IgD-negative memory B cell (primary cell): Measurements from ENCODE around the gene BMERB1. TPM values are rescaled to one million over a fixed set of nuclear protein-coding genes. Genes with fewer than 3 reads are reported as not detected.
"Not testable (repeated sequence)": the region's sequence is repeated elsewhere in the genome, so short reads cannot be mapped to it uniquely, and the experiment has no call there.

ENCODE experiments used
- H3K27ac Mint-ChIP-seq, 3 donors: one replicate each; pipeline ENCODE4 v1.8.0; 2020 to 2022; ENCODE audit warnings: mild to moderate bottlenecking in 3 of 3, mixed read lengths in 3 of 3, moderate library complexity in 1 of 3
- H3K27me3 Mint-ChIP-seq: one replicate; pipeline ENCODE4 v1.8.0; 2021; ENCODE audit warnings: mixed read lengths
- H3K36me3 Mint-ChIP-seq: one replicate; pipeline ENCODE4 v1.8.0; 2020; ENCODE audit warnings: mild to moderate bottlenecking, mixed read lengths
- H3K4me1 Mint-ChIP-seq, 3 donors: one replicate each; pipeline ENCODE4 v1.8.0; 2020 to 2022; ENCODE audit warnings: mixed read lengths in 3 of 3, mild to moderate bottlenecking in 1 of 3
- H3K4me3 Mint-ChIP-seq, 4 donors: one replicate each; pipeline ENCODE4 v1.8.0; 2020 to 2022; ENCODE audit warnings: mild to moderate bottlenecking in 4 of 4, mixed read lengths in 4 of 4, moderate library complexity in 3 of 4
- H3K9me3 Mint-ChIP-seq, 3 donors: one replicate each; pipeline ENCODE4 v1.8.0; 2020 to 2021; ENCODE audit warnings: mixed read lengths in 3 of 3, mild to moderate bottlenecking in 1 of 3
- polyA plus RNA-seq: library from polyadenylated mRNA; unstranded; fragments of 300-500 nt; fragmentation: Illumina TruSeq; gene quantifications from one replicate; pipeline ENCODE4 v1.2.3, GENCODE V29; 2021

BMERB1 gene
- polyA plus RNA-seq, 1 donor from 2014 or later = 4.2 TPM

GRCh38 chr16:15547768-15548096, 113.3 kb downstream of the BMERB1 start:
- H3K36me3 Mint-ChIP-seq = no peaks in the 10 kb centered on the region
- no peak overlapping the region for H3K27ac Mint-ChIP-seq
- peaks cover 0 to 7% (median 0%) of the 10 kb centered on the region in 3 donors for H3K9me3 Mint-ChIP-seq
- no peaks in the 10 kb centered on the region for H3K27me3 Mint-ChIP-seq
- peak overlapping the region in 1 of 4 donors; percentile 33 for H3K4me3 Mint-ChIP-seq
- peaks cover 0 to 5% (median 4%) of the 10 kb centered on the region in 3 donors for H3K4me1 Mint-ChIP-seq

DNA sequence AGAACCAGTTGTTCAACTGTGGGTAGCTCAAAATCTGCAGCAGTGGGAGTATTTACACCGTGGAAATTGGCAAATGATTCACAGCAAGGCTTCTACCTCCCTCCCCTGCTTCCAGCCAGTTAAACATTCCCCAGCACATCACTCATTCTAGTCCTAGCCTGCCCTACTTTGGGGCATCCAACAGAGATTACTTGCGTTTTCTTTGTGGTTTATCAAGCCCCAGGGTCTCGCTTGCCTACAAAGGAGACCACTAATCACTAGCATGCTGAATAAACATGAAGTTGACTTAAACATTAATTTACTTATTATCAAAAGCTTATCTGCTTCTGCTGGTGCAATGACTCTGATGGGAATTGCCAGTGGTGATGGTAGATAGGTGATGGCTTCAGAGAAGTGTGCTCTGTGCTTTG, 114.1 kb downstream of the BMERB1 start:
- Mint-ChIP-seq H3K27ac (no peak overlapping the region), H3K9me3 (peaks cover 0 to 7% (median 0%) of the 10 kb centered on the region in 3 donors), H3K4me1 (peaks cover 0 to 5% (median 4%) of the 10 kb centered on the region in 3 donors), H3K36me3 (no peaks in the 10 kb centered on the region), H3K4me3 (peak overlapping the region in 1 of 4 donors; percentile 20), H3K27me3 (no peaks in the 10 kb centered on the region)

- no peaks in the 10 kb centered on the region for H3K9me3 Mint-ChIP-seq
- H3K4me1 Mint-ChIP-seq = peaks cover 0 to 5% (median 4%) of the 10 kb centered on the region in 3 donors
- no peaks in the 10 kb centered on the region for H3K36me3 Mint-ChIP-seq
- H3K27me3 Mint-ChIP-seq = no peaks in the 10 kb centered on the region
- no peak overlapping the region for H3K4me3 Mint-ChIP-seq
- H3K27ac Mint-ChIP-seq = no peak overlapping the region
These were observed 118.1 kb downstream of the BMERB1 start for GRCh38 chr16:15552507-15552906.

GRCh38 chr16:15553313-15554088, 119.1 kb downstream of the BMERB1 start:
- H3K4me1 Mint-ChIP-seq = peaks cover 0 to 5% (median 4%) of the 10 kb centered on the region in 3 donors
- H3K4me3 Mint-ChIP-seq = no peak overlapping the region
- no peaks in the 10 kb centered on the region for H3K9me3 Mint-ChIP-seq
- H3K27ac Mint-ChIP-seq = no peak overlapping the region
- no peaks in the 10 kb centered on the region for H3K36me3 Mint-ChIP-seq
- H3K27me3 Mint-ChIP-seq = peaks cover 2% of the 10 kb centered on the region

DNA sequence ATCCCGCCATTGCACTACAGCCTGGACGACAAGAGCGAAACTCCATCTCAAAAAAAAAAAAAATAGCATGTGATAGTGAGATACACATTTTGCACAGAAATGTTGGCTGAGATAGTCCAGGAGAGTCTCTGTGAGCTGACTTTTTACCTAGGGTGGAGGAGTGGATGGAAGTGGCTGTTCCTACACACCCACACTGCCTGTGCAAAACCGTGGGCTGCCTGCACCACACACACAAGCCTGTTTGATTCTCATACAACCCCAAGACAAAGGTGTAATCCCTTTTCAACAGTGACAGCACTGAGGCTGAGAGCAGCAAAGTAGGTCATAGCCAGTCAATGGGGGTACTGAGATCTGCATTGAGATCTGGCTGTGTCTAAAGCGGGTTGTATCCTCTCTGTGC, 121.7 kb downstream of the BMERB1 start:
- peaks cover 2% of the 10 kb centered on the region for H3K27me3 Mint-ChIP-seq
- H3K36me3 Mint-ChIP-seq = no peaks in the 10 kb centered on the region
- H3K27ac Mint-ChIP-seq = peak overlapping the region in 1 of 3 donors; percentile 31
- no peaks in the 10 kb centered on the region for H3K9me3 Mint-ChIP-seq
- peaks cover 0 to 2% (median 0%) of the 10 kb centered on the region in 3 donors for H3K4me1 Mint-ChIP-seq
- no peak overlapping the region for H3K4me3 Mint-ChIP-seq

- H3K4me3 Mint-ChIP-seq = peak overlapping the region in 1 of 4 donors; percentile 8
- H3K9me3 Mint-ChIP-seq = no peaks in the 10 kb centered on the region
- H3K36me3 Mint-ChIP-seq = no peaks in the 10 kb centered on the region
- no peaks in the 10 kb centered on the region for H3K4me1 Mint-ChIP-seq
- peaks cover 2% of the 10 kb centered on the region for H3K27me3 Mint-ChIP-seq
- H3K27ac Mint-ChIP-seq = no peak overlapping the region
These were observed 122.9 kb downstream of the BMERB1 start for GRCh38 chr16:15557258-15557657.

GRCh38 chr16:15559176-15559575, 124.8 kb downstream of the BMERB1 start:
- no peaks in the 10 kb centered on the region for H3K36me3 Mint-ChIP-seq
- H3K4me1 Mint-ChIP-seq = peaks cover 0 to 3% (median 0%) of the 10 kb centered on the region in 3 donors
- H3K27me3 Mint-ChIP-seq = peaks cover 2% of the 10 kb centered on the region
- no peak overlapping the region for H3K27ac Mint-ChIP-seq
- H3K9me3 Mint-ChIP-seq = peaks cover 0 to 2% (median 0%) of the 10 kb centered on the region in 3 donors
- H3K4me3 Mint-ChIP-seq = no peak overlapping the region

GRCh38 chr16:15564604-15565339, 130.4 kb downstream of the BMERB1 start:
- Mint-ChIP-seq H3K36me3 (no peaks in the 10 kb centered on the region), H3K27me3 (no peaks in the 10 kb centered on the region), H3K9me3 (peaks cover 0 to 2% (median 0%) of the 10 kb centered on the region in 3 donors), H3K27ac (no peak overlapping the region), H3K4me1 (peaks cover 0 to 3% (median 2%) of the 10 kb centered on the region in 3 donors), H3K4me3 (no peak overlapping the region)

GRCh38 chr16:15566095-15566494, 131.7 kb downstream of the BMERB1 start:
- H3K27me3 Mint-ChIP-seq = no peaks in the 10 kb centered on the region
- H3K9me3 Mint-ChIP-seq = peaks cover 0 to 5% (median 0%) of the 10 kb centered on the region in 3 donors
- H3K4me1 Mint-ChIP-seq = peaks cover 0 to 3% (median 2%) of the 10 kb centered on the region in 3 donors
- no peak overlapping the region for H3K27ac Mint-ChIP-seq
- no peaks in the 10 kb centered on the region for H3K36me3 Mint-ChIP-seq
- H3K4me3 Mint-ChIP-seq = no peak overlapping the region

- Mint-ChIP-seq H3K36me3 (no peaks in the 10 kb centered on the region), H3K4me1 (peaks cover 0 to 3% (median 2%) of the 10 kb centered on the region in 3 donors), H3K4me3 (no peak overlapping the region), H3K27me3 (no peaks in the 10 kb centered on the region), H3K9me3 (peaks cover 0 to 12% (median 11%) of the 10 kb centered on the region in 3 donors), H3K27ac (no peak overlapping the region)
These were observed 133.4 kb downstream of the BMERB1 start for GRCh38 chr16:15567823-15568222.

DNA sequence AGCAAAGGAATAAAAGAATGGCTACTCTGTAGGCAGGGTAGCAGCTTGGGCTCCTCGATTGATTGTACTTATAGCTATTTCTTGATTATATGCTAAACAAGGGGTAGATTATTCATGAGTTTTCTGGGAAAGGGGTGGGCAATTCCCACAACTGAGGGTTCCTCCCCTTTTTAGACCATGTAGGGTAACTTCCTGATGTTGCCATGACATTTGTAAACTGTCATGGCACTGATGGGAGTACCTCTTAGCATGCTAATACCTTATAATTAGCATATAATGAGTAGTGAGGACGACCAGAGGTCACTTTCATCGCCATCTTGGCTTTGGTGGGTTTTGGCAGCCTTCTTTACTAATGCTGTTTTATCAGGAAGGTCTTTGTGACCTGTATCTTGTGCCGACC, 136.3 kb downstream of the BMERB1 start:
- H3K4me3 Mint-ChIP-seq = peak overlapping the region in 1 of 4 donors; percentile 35

DNA sequence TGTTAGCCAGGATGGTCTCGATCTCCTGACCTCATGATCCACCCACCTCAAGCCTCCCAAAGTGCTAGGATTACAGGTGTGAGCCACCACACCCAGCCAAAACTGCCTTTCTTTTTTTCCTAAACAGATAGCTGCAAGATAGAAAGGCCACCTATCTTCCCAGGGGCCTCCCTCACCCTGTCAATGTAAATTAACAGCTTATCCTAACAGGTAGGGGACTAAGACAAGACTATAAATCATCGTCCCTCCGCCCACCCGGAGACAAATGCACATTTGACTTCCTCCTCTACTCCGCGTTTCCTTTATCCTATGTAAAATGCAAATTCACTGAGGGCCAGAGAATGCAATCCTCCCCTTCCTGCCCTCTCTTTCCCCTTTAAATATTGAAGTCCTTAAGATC, 137.2 kb downstream of the BMERB1 start:
- no peak overlapping the region for H3K4me3 Mint-ChIP-seq
- peaks cover 0 to 3% (median 0%) of the 10 kb centered on the region in 3 donors for H3K4me1 Mint-ChIP-seq
- H3K36me3 Mint-ChIP-seq = peaks cover 5% of the 10 kb centered on the region
- peaks cover 2 to 12% (median 10%) of the 10 kb centered on the region in 3 donors for H3K9me3 Mint-ChIP-seq
- H3K27me3 Mint-ChIP-seq = no peaks in the 10 kb centered on the region
- no peak overlapping the region for H3K27ac Mint-ChIP-seq

More for the DNA sequence above, 136.3 kb downstream of the BMERB1 start:
- not testable (repeated sequence) for H3K27ac Mint-ChIP-seq, H3K36me3 Mint-ChIP-seq, H3K27me3 Mint-ChIP-seq, H3K4me1 Mint-ChIP-seq
- peaks cover 2 to 12% (median 10%) of the 10 kb centered on the region in 3 donors for H3K9me3 Mint-ChIP-seq

DNA sequence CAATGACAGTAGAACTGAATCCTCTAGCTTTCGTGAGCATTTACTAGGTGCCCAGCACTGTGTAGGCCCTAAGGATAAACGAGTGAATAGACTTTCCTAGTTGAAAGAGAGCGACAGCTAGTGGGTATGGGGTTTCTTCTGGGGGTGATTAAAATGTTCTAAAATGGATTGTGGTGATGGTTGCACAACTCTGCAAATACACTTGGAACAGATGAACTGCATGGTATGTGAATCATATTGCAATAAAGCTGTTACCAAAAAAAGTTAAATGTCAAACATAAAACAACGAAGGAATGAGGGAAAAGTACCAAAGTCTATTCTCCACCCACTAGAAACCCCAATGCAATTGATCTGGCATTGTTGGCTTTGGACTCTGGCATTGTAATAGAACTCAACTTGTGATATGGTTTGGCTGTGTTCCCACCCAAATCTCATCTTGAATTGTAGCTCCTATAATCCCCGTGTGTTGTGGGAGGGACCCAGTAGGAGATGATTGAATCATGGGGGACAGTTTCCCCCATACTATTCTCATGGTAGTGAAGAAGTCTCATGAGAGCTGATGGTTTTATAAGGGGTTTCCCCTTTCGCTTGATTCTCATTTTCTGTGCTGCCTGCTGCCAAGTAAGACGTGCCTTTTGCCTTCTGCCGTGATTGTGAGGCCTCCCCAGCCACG, 138.1 kb downstream of the BMERB1 start:
- H3K36me3 Mint-ChIP-seq = peaks cover 5% of the 10 kb centered on the region
- H3K4me1 Mint-ChIP-seq = peaks cover 0 to 3% (median 0%) of the 10 kb centered on the region in 3 donors
- H3K9me3 Mint-ChIP-seq = peaks cover 3 to 16% (median 12%) of the 10 kb centered on the region in 3 donors
- no peaks in the 10 kb centered on the region for H3K27me3 Mint-ChIP-seq
- no peak overlapping the region for H3K27ac Mint-ChIP-seq
- H3K4me3 Mint-ChIP-seq = no peak overlapping the region

GRCh38 chr16:15573274-15573895, 139.0 kb downstream of the BMERB1 start:
- peaks cover 5 to 17% (median 12%) of the 10 kb centered on the region in 3 donors for H3K9me3 Mint-ChIP-seq
- H3K36me3 Mint-ChIP-seq = peaks cover 5% of the 10 kb centered on the region
- H3K4me1 Mint-ChIP-seq = peaks cover 0 to 3% (median 0%) of the 10 kb centered on the region in 3 donors
- H3K27ac Mint-ChIP-seq = no peak overlapping the region
- peak overlapping the region in 1 of 4 donors; percentile 29 for H3K4me3 Mint-ChIP-seq
- H3K27me3 Mint-ChIP-seq = no peaks in the 10 kb centered on the region
